Ovary (tissue), 9 donors: Measurements from ENCODE around the gene HPCA. TPM values are rescaled to one million over a fixed set of nuclear protein-coding genes. Genes with fewer than 3 reads are reported as not detected.

Source experiments
- DNase-seq, 5 donors: peaks; one replicate each; pipeline ENCODE4 v3.0.0-alpha.2; 2019 to 2020
- H3K27ac ChIP-seq, 2 donors: fragments of 200-600 bp; one replicate each; pipeline versions ENCODE4 v1.5.1 to v1.8.0; 2019 to 2022
- H3K27me3 ChIP-seq: fragments of 200-600 bp; one replicate; pipeline ENCODE4 v1.8.0; 2022
- H3K36me3 ChIP-seq: fragments of 200-600 bp; sonication (generic); one replicate; pipeline ENCODE4 v1.5.1; 2019
- H3K4me1 ChIP-seq: one replicate; pipeline ENCODE4 v1.8.1; 2013; ENCODE audit warnings: mild to moderate bottlenecking, moderate library complexity; ENCODE audit not compliant: insufficient read depth
- H3K4me3 ChIP-seq: fragments of 200-600 bp; sonication (generic); one replicate; pipeline ENCODE4 v1.5.1; 2017
- H3K9me3 ChIP-seq, 2 donors: fragments of 200-600 bp in 1 of 2; sonication (generic) in 1 of 2; one replicate each; pipeline versions ENCODE4 v1.5.1 to v1.8.1; 2013 to 2019; ENCODE audit warnings: mild to moderate bottlenecking in 1 of 2, moderate library complexity in 1 of 2
- EP300 ChIP-seq: sonication (generic); formaldehyde crosslinking; IDR thresholded peaks from one replicate; pipeline ENCODE4 v1.6.1; 2017; ENCODE audit warnings: antibody characterized with exemption
- POLR2A ChIP-seq: fragments of 450-650 bp; IDR thresholded peaks from one replicate; pipeline ENCODE4 v1.6.1; 2017; ENCODE audit warnings: antibody characterized with exemption, mild to moderate bottlenecking, moderate library complexity
- WGBS, 3 donors: extraction: QIAGEN DNeasy Blood & Tissue Kit in 1 of 3; methylation state at CpG; one replicate each; pipeline versions ENCODE4 v1.1.5 to v1.1.7; 2013 to 2017; 5-methylcytosine and 5-hydroxymethylcytosine counted together
- intact Hi-C, 4 donors: fragments of 100-400 bp; cut with DNase I; formaldehyde crosslinking; loops; one replicate each; pipeline versions ENCODE4 v1.11.0 to v1.15.1; 2022 to 2023
- polyA plus RNA-seq, 2 donors: library from polyadenylated mRNA; stranded (reverse); fragments of 200-250 nt in 1 of 2; fragments of 350-450 nt in 1 of 2; fragmentation: Illumina TruSeq in 1 of 2; extraction: RNeasy Lipid Tissue Mini Kit (QIAGEN cat#74804) in 1 of 2; gene quantifications; one replicate each; pipeline ENCODE4 v1.2.3, GENCODE V29; 2013 to 2014
- total RNA-seq, 7 donors: library from RNA; depleted of rRNA in 2 of 7; stranded (reverse); fragments of >200 nt in 2 of 7; fragmentation: NEBNext Ultra II Directional in 3 of 7; extraction: Animal tissue kit (Norgen Biotek cat#: 25700) in 3 of 7; gene quantifications; one replicate each; pipeline versions ENCODE4 v1.1.0 to v1.2.4, GENCODE V29; 2016 to 2023
- TF ChIP-seq, protein P1 (sequence below), 3 donors: fragments of 450-650 bp in 2 of 3; fragments of 200-600 bp in 1 of 3; IDR thresholded peaks; one replicate each; pipeline versions ENCODE4 v1.5.1 to v1.8.0; 2016 to 2022; ENCODE audit warnings: antibody characterized with exemption in 3 of 3, mild to moderate bottlenecking in 1 of 3
- donor health status: DM: no; HTN: no; CAD: no; lungs with moderate emphysema.
- donor health status: DM: no; HTN: no; CAD: no.
- donor health status: Bipolar disorder and iron deficiency.
- donor health status: DM: yes; HTN: yes; CAD: no.
- donor health status: DM: no; HTN: no; CAD: no.
- donor health status: DM: yes; HTN: yes; CAD: no.

The HPCA gene
- total and polyA plus RNA-seq, 9 donors: 0.23 to 1.0 (median 0.68) TPM; not detected in 1

DNA sequence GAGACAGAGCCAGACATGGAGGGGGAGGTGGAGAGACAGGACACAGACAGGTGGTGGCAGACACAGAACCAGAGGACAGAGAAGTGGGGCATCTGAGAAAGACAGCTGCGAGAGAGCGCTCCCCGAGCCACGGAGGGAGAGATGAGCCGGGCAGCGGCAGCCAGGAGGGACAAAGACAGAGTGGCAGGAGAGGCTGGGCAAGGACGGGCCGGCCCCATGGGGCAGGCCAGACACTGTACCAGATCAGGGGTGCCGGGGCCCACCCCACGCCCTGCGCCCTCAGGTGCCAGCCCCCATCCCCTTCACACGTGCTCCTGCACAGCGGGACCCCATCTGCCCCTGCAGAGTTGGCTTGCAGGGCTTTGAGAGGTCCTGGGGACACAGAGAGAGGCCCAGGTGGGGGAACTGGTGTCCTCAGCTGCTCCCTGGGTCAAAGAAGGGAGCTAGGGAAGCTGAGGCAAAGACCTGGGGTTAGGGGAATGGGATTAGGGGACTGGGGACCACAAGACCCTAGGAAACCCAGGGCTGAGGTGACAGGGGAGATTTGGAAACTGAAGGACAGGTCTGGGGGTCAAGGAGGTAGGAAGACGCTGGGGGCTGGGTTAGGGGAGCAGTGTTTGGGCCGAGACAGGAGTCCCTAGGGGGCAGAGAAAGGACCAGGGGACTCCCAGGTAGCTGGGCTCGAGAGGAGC, 16.2 kb upstream of the HPCA start:
- TF ChIP-seq POLR2A (no peak), EP300 (no peak)
- TF ChIP-seq, protein P1, sequence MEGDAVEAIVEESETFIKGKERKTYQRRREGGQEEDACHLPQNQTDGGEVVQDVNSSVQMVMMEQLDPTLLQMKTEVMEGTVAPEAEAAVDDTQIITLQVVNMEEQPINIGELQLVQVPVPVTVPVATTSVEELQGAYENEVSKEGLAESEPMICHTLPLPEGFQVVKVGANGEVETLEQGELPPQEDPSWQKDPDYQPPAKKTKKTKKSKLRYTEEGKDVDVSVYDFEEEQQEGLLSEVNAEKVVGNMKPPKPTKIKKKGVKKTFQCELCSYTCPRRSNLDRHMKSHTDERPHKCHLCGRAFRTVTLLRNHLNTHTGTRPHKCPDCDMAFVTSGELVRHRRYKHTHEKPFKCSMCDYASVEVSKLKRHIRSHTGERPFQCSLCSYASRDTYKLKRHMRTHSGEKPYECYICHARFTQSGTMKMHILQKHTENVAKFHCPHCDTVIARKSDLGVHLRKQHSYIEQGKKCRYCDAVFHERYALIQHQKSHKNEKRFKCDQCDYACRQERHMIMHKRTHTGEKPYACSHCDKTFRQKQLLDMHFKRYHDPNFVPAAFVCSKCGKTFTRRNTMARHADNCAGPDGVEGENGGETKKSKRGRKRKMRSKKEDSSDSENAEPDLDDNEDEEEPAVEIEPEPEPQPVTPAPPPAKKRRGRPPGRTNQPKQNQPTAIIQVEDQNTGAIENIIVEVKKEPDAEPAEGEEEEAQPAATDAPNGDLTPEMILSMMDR (IDR thresholded peaks at IDR 0.05): no peak
- no peaks in the 10 kb centered on the region for H3K27me3 ChIP-seq
- peak overlapping the region; percentile 26 for H3K4me3 ChIP-seq
- H3K27ac ChIP-seq: no peak overlapping the region
- no peaks in the 10 kb centered on the region for H3K9me3 ChIP-seq
- H3K4me1 ChIP-seq: peaks cover 4% of the 10 kb centered on the region
- 46 to 62% (median 54%) methylated on average over 15 to 16 of the region's 16 CpGs for WGBS, 3 donors
- intact Hi-C loops: loop anchor here in 1 of 4 donors (5.0 kb wide), 2 partner anchors 98 to 158 kb away; no protein-coding TSS in a partner anchor
- no peaks in the 10 kb centered on the region for H3K36me3 ChIP-seq
- DNase-seq: no peak

DNA sequence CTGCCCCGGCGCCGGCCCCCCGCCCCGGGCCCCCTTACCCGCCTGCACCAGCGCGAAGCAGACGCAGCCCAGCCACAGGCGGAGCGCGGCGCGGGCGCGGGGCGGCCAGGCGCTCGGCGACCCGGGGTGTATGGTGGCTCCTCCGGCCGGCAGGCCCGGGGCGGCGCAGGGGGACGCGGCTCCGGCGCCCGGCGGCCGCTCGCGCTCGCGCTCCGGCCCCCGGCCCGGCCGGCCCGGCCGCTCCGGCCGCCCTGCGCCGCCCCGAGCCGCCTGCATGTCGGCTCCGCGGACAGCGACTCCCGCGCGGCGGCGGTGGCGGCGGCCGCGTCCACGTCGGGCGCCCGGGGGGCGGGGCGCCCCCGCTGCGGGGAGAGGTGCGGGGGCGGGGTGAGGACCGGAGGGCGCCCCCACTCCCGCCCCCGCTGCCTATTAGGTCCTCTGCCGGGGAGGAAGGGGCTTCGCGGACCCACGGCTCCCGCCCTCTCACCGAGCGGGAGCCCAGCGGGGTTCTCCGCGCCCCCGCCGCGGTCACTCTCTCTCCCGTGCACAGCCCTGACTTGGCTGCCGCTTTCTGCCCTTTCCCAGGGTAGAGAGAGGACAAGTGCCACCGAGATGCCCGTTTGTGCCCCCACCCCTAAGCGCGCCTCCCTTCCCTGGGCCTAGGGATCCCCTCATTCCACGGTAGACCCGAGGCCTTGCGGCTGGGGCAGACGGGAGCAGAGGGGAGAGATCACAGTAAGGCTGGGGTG, 15.5 kb upstream of the HPCA start, which contains the start of gene FNDC5:
TSS of gene FNDC5 (minus strand) at position 298 of the 749 bp plus-strand sequence.
- DNase-seq: peak; percentile 51 to 79 (median 56)
- intact Hi-C loops: loop anchor here in 1 of 4 donors (5.0 kb wide), 2 partner anchors 98 to 158 kb away; no protein-coding TSS in a partner anchor
- TF ChIP-seq EP300: no peak
- TF ChIP-seq POLR2A: no peak
- TF ChIP-seq, protein P1 (IDR thresholded peaks at IDR 0.05): no peak
- Histone ChIP-seq H3K36me3 (no peaks in the 10 kb centered on the region), H3K9me3 (no peaks in the 10 kb centered on the region), H3K27me3 (no peaks in the 10 kb centered on the region), H3K4me3 (peak within 1 kb of the TSS; percentile 37), H3K4me1 (peaks cover 4% of the 10 kb centered on the region), H3K27ac (peak within 1 kb of the TSS in 1 of 2 donors; percentile 5)
- WGBS, 3 donors: 1 to 3% (median 2%) methylated on average over 29 to 89 of the region's 99 CpGs

DNA sequence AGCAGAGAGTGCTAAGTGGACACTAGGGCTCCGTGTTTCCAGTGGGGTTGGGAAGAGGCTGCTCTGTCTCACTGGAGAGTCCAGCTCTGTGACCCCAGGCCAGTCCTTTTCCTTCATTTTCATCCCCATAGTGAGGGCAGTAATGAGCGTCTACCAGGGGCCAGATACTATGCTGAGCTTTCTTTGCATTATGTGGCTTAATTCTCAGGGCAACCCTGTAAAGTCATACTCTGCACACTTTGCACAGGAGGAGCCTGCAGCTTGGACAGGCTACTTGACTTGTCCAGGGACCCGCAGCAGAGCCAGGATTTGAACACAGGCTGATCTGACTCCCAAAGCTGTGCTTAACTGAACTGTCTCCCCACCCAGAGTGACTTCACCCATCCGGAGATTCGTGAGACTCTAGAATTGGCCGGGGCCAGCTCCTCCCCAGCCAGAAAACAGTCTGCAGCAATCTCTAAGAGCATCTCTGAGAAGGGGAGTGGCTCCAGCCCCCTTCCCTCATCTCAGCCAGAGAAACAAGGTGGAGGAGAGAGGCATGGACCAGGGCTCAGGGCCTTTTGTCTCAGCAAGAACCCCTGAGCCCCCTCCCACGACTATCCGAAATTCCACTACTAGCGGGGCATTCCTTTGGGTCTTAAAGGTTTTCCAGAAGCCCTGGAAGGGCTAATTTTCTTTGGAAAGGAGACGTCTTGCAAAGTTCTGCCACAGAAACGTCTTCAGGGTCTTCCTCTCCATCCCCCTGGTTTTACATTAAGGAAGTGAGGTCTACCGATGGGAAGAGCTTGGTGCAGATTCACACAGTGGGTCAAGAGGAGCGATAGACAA, 14.7 kb upstream of the HPCA start:
- Histone ChIP-seq H3K27me3 (no peaks in the 10 kb centered on the region), H3K27ac (peak overlapping the region in 1 of 2 donors; percentile 5), H3K4me1 (peaks cover 4% of the 10 kb centered on the region), H3K9me3 (no peaks in the 10 kb centered on the region), H3K36me3 (no peaks in the 10 kb centered on the region), H3K4me3 (peak overlapping the region; percentile 37)
- intact Hi-C loops: loop anchor here in 1 of 4 donors (5.0 kb wide), 2 partner anchors 99 to 159 kb away; no protein-coding TSS in a partner anchor
- WGBS, 3 donors: 44 to 55% (median 53%) methylated on average over 13 of the region's 13 CpGs
- TF ChIP-seq, protein P1 (IDR thresholded peaks at IDR 0.05): no peak
- TF ChIP-seq POLR2A: no peak
- no peak for TF ChIP-seq EP300
- DNase-seq: no peak

DNA sequence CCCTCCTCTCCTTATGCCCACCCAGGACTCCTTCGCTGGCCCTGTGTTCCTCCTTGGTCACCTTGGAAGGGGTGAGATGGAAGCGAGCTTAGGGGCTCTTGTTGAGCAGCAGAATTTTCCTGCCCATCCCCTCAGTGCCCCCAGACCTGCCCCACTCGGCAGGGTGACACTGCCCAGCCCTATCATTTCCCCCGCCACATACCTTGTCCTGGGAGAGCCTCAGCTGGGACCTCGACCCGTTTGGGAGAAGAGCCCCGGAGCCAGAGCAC, 14.2 kb upstream of the HPCA start:
- WGBS, 3 donors: 56 to 57% (median 57%) methylated on average over 7 of the region's 7 CpGs
- DNase-seq: no peak
- intact Hi-C loops: loop anchor here in 1 of 4 donors (5.0 kb wide), 2 partner anchors 100 to 160 kb away; no protein-coding TSS in a partner anchor
- Histone ChIP-seq H3K4me3 (no peak overlapping the region), H3K4me1 (peaks cover 5% of the 10 kb centered on the region), H3K27ac (no peak overlapping the region), H3K9me3 (no peaks in the 10 kb centered on the region), H3K27me3 (no peaks in the 10 kb centered on the region), H3K36me3 (no peaks in the 10 kb centered on the region)
- TF ChIP-seq, protein P1 (IDR thresholded peaks at IDR 0.05): no peak
- TF ChIP-seq POLR2A (no peak), EP300 (no peak)
